ENCODE measurements around the gene FSTL5. TPM values are rescaled to one million over a fixed set of nuclear protein-coding genes. Genes with fewer than 3 reads are reported as not detected.

Gene FSTL5
- total RNA-seq, 1 experiment from 2014 or later = not detected

GRCh38 chr4:161728929-161729328 is 434.9 kb downstream of the FSTL5 start:
- no peak overlapping the region for H2AFZ ChIP-seq (ENCODE audit: low read length)
- H3K4ac ChIP-seq (ENCODE audit: low read depth, low read length) = no peak overlapping the region
- no peak overlapping the region for H3K18ac ChIP-seq (ENCODE audit: insufficient read length, low read depth, low read length)
- no peak overlapping the region for H4K91ac ChIP-seq (ENCODE audit: insufficient read length, low read depth, low read length)
- H2BK12ac ChIP-seq (ENCODE audit: insufficient read length, low read depth, low read length) = no peak overlapping the region
- Mint-ChIP-seq H3K36me3 (ENCODE audit: insufficient read depth in 1 of 3, low read depth in 3 of 3) (no peaks in the 10 kb centered on the region), H3K9me3 (no peaks in the 10 kb centered on the region; a peak in 1 of 5 replicates), H3K4me3 (no peak overlapping the region), H3K27ac (no peak overlapping the region; a peak in 1 of 7 replicates), H3K27me3 (ENCODE audit: low read depth) (no peaks in the 10 kb centered on the region), H3K4me1 (peaks cover 0 to 6% of the 10 kb centered on the region in 2 experiments; a peak in 1 of 4 replicates)
- H2AK5ac ChIP-seq (ENCODE audit: insufficient read length, low read length) = no peak overlapping the region
- H2BK120ac ChIP-seq (ENCODE audit: low read depth, low read length, poor library complexity, severe bottlenecking) = no peak overlapping the region
- no peak overlapping the region for H2BK20ac ChIP-seq (ENCODE audit: low read depth, low read length, poor library complexity, severe bottlenecking)
- WGBS (ENCODE audit: extremely low coverage, insufficient read length, low lambda C conversion rate) = no CpG with 5 or more reads among the region's 2 CpGs
- no peak overlapping the region for H3K56ac ChIP-seq (ENCODE audit: insufficient read length, low read depth, low read length)
- H3K9me3 ChIP-seq (ENCODE audit: control insufficient read depth, low read depth, low read length) = no peaks in the 10 kb centered on the region
- TF ChIP-seq CTCF (conservative IDR thresholded peaks at IDR 0.05) = no peak
- no peaks in the 10 kb centered on the region for H3K27me3 ChIP-seq (ENCODE audit: insufficient read depth, low read length)
- H3K79me1 ChIP-seq (ENCODE audit: insufficient read depth, low read depth, low read length, poor library complexity, severe bottlenecking) = no peaks in the 10 kb centered on the region
- no peak overlapping the region for H2BK5ac ChIP-seq (ENCODE audit: insufficient read length, low read length)
- H2BK15ac ChIP-seq (ENCODE audit: low read depth, low read length) = no peak overlapping the region
- H3K9ac ChIP-seq (ENCODE audit: extremely low read depth, insufficient read length, low read length) = no peak overlapping the region
- no peaks in the 10 kb centered on the region for H4K20me1 ChIP-seq (ENCODE audit: control insufficient read depth, insufficient read depth, insufficient read length)
- no peak overlapping the region for H3K14ac ChIP-seq (ENCODE audit: insufficient read depth, low read length)
- no peak overlapping the region for H3T11ph ChIP-seq (ENCODE audit: low read length)
- H3K23ac ChIP-seq (ENCODE audit: insufficient read length, low read depth, low read length) = no peak overlapping the region
- no peaks in the 10 kb centered on the region for H3K79me2 ChIP-seq (ENCODE audit: insufficient read depth, low read length)
- H3K27ac ChIP-seq (ENCODE audit: insufficient read length, low read depth, low read length) = no peak overlapping the region
- no peak overlapping the region for H4K8ac ChIP-seq (replicated peaks; ENCODE audit: insufficient read length, low read depth, low read length)
- no peaks in the 10 kb centered on the region for H3K4me1 ChIP-seq (ENCODE audit: insufficient read depth, low read length)
- no peaks in the 10 kb centered on the region for H3K23me2 ChIP-seq (ENCODE audit: insufficient read length, low read depth, low read length, poor library complexity, severe bottlenecking)
- no peak for DNase-seq
- no peak overlapping the region for H3K4me2 ChIP-seq (ENCODE audit: insufficient read depth, insufficient read length, low read length)
- no peak overlapping the region for H4K5ac ChIP-seq (ENCODE audit: insufficient read length, low read depth, low read length)

Measured in H9 (cell line).